Cardiac muscle cell (in vitro differentiated cells and primary cell): ENCODE data around the gene HDDC2. TPM values are rescaled to one million over a fixed set of nuclear protein-coding genes. Genes with fewer than 3 reads are reported as not detected.
A peak's percentile ranks its signal among the peaks of the same experiment; 100 is the strongest.

Experiments
- DNase-seq, 2 donors: peaks; one replicate each; pipeline versions ENCODE4 v3.0.0 to v3.0.0-alpha.2; 2010 to 2017; ENCODE audit warnings: low read depth in 1 of 2, low spot score in 1 of 2
- H3K27ac ChIP-seq: fragments of 200-600 bp; sonication (generic); 2 replicates; pipeline ENCODE4 v1.5.1; 2016
- H3K27me3 ChIP-seq: fragments of 200-600 bp; sonication (generic); 2 replicates; pipeline ENCODE4 v1.6.0; 2016; ENCODE audit warnings: control low read depth
- H3K36me3 ChIP-seq: fragments of 200-600 bp; sonication (generic); 2 replicates; pipeline ENCODE4 v1.5.1; 2016; ENCODE audit warnings: control low read depth
- H3K4me1 ChIP-seq: fragments of 200-600 bp; sonication (generic); 2 replicates; pipeline ENCODE4 v1.8.1; 2017; ENCODE audit warnings: low read depth, mild to moderate bottlenecking, mixed run types
- H3K4me3 ChIP-seq: fragments of 200-600 bp; sonication (generic); 2 replicates; pipeline ENCODE4 v1.5.1; 2016; ENCODE audit warnings: mild to moderate bottlenecking
- H3K9me3 ChIP-seq: fragments of 200-600 bp; sonication (generic); 2 replicates; pipeline ENCODE4 v1.5.1; 2017; ENCODE audit warnings: low read depth, mild to moderate bottlenecking, control low read depth
- CTCF ChIP-seq: IDR thresholded peaks from 2 replicates; pipeline ENCODE4 v1.5.1; 2012; ENCODE audit warnings: low read depth, mild to moderate bottlenecking, low read length
- polyA plus RNA-seq: library from polyadenylated mRNA; unstranded; fragments of >200 nt; fragmentation: Nextera tagmentation; extraction: Ambion mirVana; gene quantifications from 2 replicates; pipeline ENCODE4 v1.2.1, GENCODE V29; 2016
- total RNA-seq: library from RNA; depleted of rRNA; stranded (reverse); fragments of >200 nt; gene quantifications from 2 replicates; pipeline ENCODE4 v1.2.3, GENCODE V29; 2016

HDDC2 gene
- total and polyA plus RNA-seq, 2 experiments from 2014 or later: 107 to 169 TPM

- no peak for TF ChIP-seq CTCF
- Histone ChIP-seq H3K27me3 (no peaks in the 10 kb centered on the region), H3K36me3 (no peaks in the 10 kb centered on the region), H3K9me3 (no peaks in the 10 kb centered on the region), H3K27ac (no peak overlapping the region), H3K4me1 (no peaks in the 10 kb centered on the region), H3K4me3 (no peak overlapping the region)
- DNase-seq: no peak
Observed at GRCh38 chr6:125253881-125254280, 47.9 kb downstream of the HDDC2 start.

- Histone ChIP-seq H3K4me1 (no peaks in the 10 kb centered on the region), H3K36me3 (no peaks in the 10 kb centered on the region), H3K9me3 (no peaks in the 10 kb centered on the region), H3K27me3 (no peaks in the 10 kb centered on the region), H3K27ac (no peak overlapping the region), H3K4me3 (no peak overlapping the region)
- no peak for DNase-seq
- no peak for TF ChIP-seq CTCF
Observed at GRCh38 chr6:125252891-125253290, 48.9 kb downstream of the HDDC2 start.

GRCh38 chr6:125251516-125252220 lies 50.1 kb downstream of the HDDC2 start:
- no peak overlapping the region for H3K27ac ChIP-seq

GRCh38 chr6:125250511-125250910 lies 51.3 kb downstream of the HDDC2 start:
- no peaks in the 10 kb centered on the region for H3K9me3 ChIP-seq
- H3K4me3 ChIP-seq: no peak overlapping the region
- no peak overlapping the region for H3K27ac ChIP-seq
- no peaks in the 10 kb centered on the region for H3K36me3 ChIP-seq
- no peak for DNase-seq
- H3K27me3 ChIP-seq: no peaks in the 10 kb centered on the region
- H3K4me1 ChIP-seq: no peaks in the 10 kb centered on the region
- TF ChIP-seq CTCF: no peak

More at GRCh38 chr6:125251516-125252220, 50.1 kb downstream of the HDDC2 start:
- Histone ChIP-seq H3K4me1 (no peaks in the 10 kb centered on the region), H3K27me3 (no peaks in the 10 kb centered on the region), H3K9me3 (no peaks in the 10 kb centered on the region), H3K4me3 (no peak overlapping the region), H3K36me3 (no peaks in the 10 kb centered on the region)
- peak in 1 of 2 donors; percentile 22 for DNase-seq
- TF ChIP-seq CTCF: no peak

- Histone ChIP-seq H3K4me3 (no peak overlapping the region), H3K27ac (no peak overlapping the region), H3K27me3 (no peaks in the 10 kb centered on the region), H3K4me1 (no peaks in the 10 kb centered on the region), H3K36me3 (no peaks in the 10 kb centered on the region), H3K9me3 (no peaks in the 10 kb centered on the region)
- TF ChIP-seq CTCF: no peak
- no peak for DNase-seq
Observed at GRCh38 chr6:125248136-125248535, 53.6 kb downstream of the HDDC2 start.
